A549 (cell line): ENCODE data around the gene C5orf15.

Experiments used
- ESRRA ChIP-seq: fragments of 150-350 bp; IDR thresholded peaks from 2 replicates; pipeline ENCODE4 v1.6.1; 2014; ENCODE audit warnings: mild to moderate bottlenecking, low read length, borderline replicate concordance
- POLR2A ChIP-seq: IDR thresholded peaks from 2 replicates; pipeline ENCODE4 v1.6.1; 2012; ENCODE audit warnings: mild to moderate bottlenecking, low read length
- TP53 ChIP-seq: fragments of 250-450 bp; sonication (Bioruptor Pico); IDR thresholded peaks from 2 replicates; pipeline ENCODE4 v1.5.0; 2021; ENCODE audit warnings: mild to moderate bottlenecking, moderate library complexity
- TF ChIP-seq, protein P1 (sequence below): fragments of >200 bp; sonication (Bioruptor Twin); formaldehyde crosslinking; IDR thresholded peaks from 3 replicates; pipeline ENCODE4 v1.5.1; 2016

DNA sequence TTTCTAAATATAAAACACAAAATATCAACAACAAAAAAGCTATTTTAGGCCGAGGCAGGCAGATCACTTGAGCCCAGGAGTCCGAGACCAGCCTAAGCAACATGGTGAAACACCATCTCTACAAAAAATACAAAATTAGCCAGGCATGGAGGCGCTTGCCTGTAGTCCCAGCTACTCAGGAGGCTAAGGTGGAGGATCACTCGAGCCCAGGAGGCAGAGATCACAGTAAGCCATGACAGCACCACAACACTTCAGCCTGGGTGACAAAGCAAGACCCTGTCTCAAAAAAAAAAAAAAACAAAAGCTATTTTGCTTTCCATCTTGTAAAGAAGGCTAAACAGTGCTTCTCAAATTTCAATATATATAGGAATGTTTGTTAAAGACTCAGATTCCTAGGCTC lies 11.3 kb downstream of the C5orf15 start:
- TF ChIP-seq, protein P1, sequence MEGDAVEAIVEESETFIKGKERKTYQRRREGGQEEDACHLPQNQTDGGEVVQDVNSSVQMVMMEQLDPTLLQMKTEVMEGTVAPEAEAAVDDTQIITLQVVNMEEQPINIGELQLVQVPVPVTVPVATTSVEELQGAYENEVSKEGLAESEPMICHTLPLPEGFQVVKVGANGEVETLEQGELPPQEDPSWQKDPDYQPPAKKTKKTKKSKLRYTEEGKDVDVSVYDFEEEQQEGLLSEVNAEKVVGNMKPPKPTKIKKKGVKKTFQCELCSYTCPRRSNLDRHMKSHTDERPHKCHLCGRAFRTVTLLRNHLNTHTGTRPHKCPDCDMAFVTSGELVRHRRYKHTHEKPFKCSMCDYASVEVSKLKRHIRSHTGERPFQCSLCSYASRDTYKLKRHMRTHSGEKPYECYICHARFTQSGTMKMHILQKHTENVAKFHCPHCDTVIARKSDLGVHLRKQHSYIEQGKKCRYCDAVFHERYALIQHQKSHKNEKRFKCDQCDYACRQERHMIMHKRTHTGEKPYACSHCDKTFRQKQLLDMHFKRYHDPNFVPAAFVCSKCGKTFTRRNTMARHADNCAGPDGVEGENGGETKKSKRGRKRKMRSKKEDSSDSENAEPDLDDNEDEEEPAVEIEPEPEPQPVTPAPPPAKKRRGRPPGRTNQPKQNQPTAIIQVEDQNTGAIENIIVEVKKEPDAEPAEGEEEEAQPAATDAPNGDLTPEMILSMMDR, result no peak
- no peak for TF ChIP-seq TP53 (CRISPR knock-in tag)
- TF ChIP-seq ESRRA, result no peak
- no peak for TF ChIP-seq POLR2A
